ENCODE data around the gene CEACAM1. TPM values are rescaled to one million over a fixed set of nuclear protein-coding genes. Genes with fewer than 3 reads are reported as not detected.

The CEACAM1 gene
- total RNA-seq = 1 to 10 TPM; 1.3 to 1.6 TPM
- 1 to 10 TPM; 1.8 to 5.5 TPM for polyA plus RNA-seq

GRCh38 chr19:42528354-42529247 is at the start of gene CEACAM1:
Gene CEACAM1 (minus strand): TSS chr19:42528481. CDS start chr19:42528374, 107 bp downstream.
- intact Hi-C loops (cut with micrococcal nuclease) = loop anchor here (1.0 kb wide), 1 partner anchor 78 kb away; no protein-coding TSS in a partner anchor
- Mint-ChIP-seq H3K4me3 (peak within 1 kb of the TSS; percentile 81 to 94 (median 88)), H3K4me1 (peaks cover 23 to 47% (median 35%) of the 10 kb centered on the region in 4 donors), H3K27me3 (no peaks in the 10 kb centered on the region), H3K9me3 (no peaks in the 10 kb centered on the region), H3K27ac (peak within 1 kb of the TSS; percentile 79 to 96 (median 91)), H3K36me3 (peaks cover 7 to 9% of the 10 kb centered on the region in 2 donors)
- peaks cover 35% of the 10 kb centered on the region for H3K4me1 ChIP-seq (ENCODE audit: insufficient read depth, low read length)
- peak within 1 kb of the TSS; percentile 48 to 63 for H3K4me3 ChIP-seq (ENCODE audit: low read length in 2 of 2)
- H3K27ac ChIP-seq (ENCODE audit: low read depth, low read length) = peak within 1 kb of the TSS; percentile 47
- H3K9me3 ChIP-seq (ENCODE audit: control insufficient read depth in 1 of 2, low read length in 2 of 2) = no peaks in the 10 kb centered on the region
- CTCF ChIA-PET (ENCODE audit: partially characterized antibody) = interaction anchor here (1.0 to 7.4 kb wide), 15 partner anchors 9 to 127 kb away, joined by 3 to 167 read pairs (median 8); partner anchors contain the start of gene CXCL17
- peak; percentile 35 to 62 (median 51) for DNase-seq
- no peaks in the 10 kb centered on the region for H3K36me3 ChIP-seq (ENCODE audit: insufficient read depth, low read length)
- POLR2A ChIA-PET (ENCODE audit: partially characterized antibody) = interaction anchor here (1.0 to 2.3 kb wide), 5 partner anchors 69 to 105 kb away, joined by 3 to 30 read pairs (median 8); no protein-coding TSS in a partner anchor
- no peaks in the 10 kb centered on the region for H3K27me3 ChIP-seq (ENCODE audit: insufficient read depth, low read length)

- H3K9me3 ChIP-seq (ENCODE audit: control insufficient read depth in 1 of 2, low read length in 2 of 2) = no peaks in the 10 kb centered on the region
- Mint-ChIP-seq H3K27me3 (peaks cover 17 to 23% of the 10 kb centered on the region in 2 donors), H3K4me3 (no peak overlapping the region), H3K9me3 (no peaks in the 10 kb centered on the region), H3K36me3 (no peaks in the 10 kb centered on the region), H3K27ac (no peak overlapping the region), H3K4me1 (no peaks in the 10 kb centered on the region)
- ChIA-PET POLR2A (ENCODE audit: partially characterized antibody) (no interaction called here), CTCF (ENCODE audit: partially characterized antibody) (no interaction called here)
- no peak for DNase-seq
- intact Hi-C loops (cut with micrococcal nuclease) = no loop called here
- no peaks in the 10 kb centered on the region for H3K4me1 ChIP-seq (ENCODE audit: insufficient read depth, low read length)
- no peak overlapping the region for H3K4me3 ChIP-seq (ENCODE audit: low read length in 2 of 2)
- H3K36me3 ChIP-seq (ENCODE audit: insufficient read depth, low read length) = no peaks in the 10 kb centered on the region
- H3K27ac ChIP-seq (ENCODE audit: low read depth, low read length) = no peak overlapping the region
- no peaks in the 10 kb centered on the region for H3K27me3 ChIP-seq (ENCODE audit: insufficient read depth, low read length)
These were observed 48.7 kb upstream of the CEACAM1 start for GRCh38 chr19:42577016-42577415.

- H3K9me3 Mint-ChIP-seq = no peaks in the 10 kb centered on the region
- H3K36me3 Mint-ChIP-seq = no peaks in the 10 kb centered on the region
- Histone ChIP-seq H3K36me3 (ENCODE audit: insufficient read depth, low read length) (no peaks in the 10 kb centered on the region), H3K27me3 (ENCODE audit: insufficient read depth, low read length) (no peaks in the 10 kb centered on the region), H3K9me3 (ENCODE audit: control insufficient read depth in 1 of 2, low read length in 2 of 2) (no peaks in the 10 kb centered on the region), H3K4me1 (ENCODE audit: insufficient read depth, low read length) (no peaks in the 10 kb centered on the region), H3K4me3 (ENCODE audit: low read length in 2 of 2) (no peak overlapping the region), H3K27ac (ENCODE audit: low read depth, low read length) (no peak overlapping the region)
- ChIA-PET CTCF (ENCODE audit: partially characterized antibody) (no interaction called here), POLR2A (ENCODE audit: partially characterized antibody) (no interaction called here)
- intact Hi-C loops (cut with micrococcal nuclease) = no loop called here
- H3K27me3 Mint-ChIP-seq = peaks cover 17 to 23% of the 10 kb centered on the region in 2 donors
- DNase-seq = no peak
- H3K4me3 Mint-ChIP-seq = no peak overlapping the region
- H3K4me1 Mint-ChIP-seq = no peaks in the 10 kb centered on the region
- H3K27ac Mint-ChIP-seq = no peak overlapping the region
These were observed 48.0 kb upstream of the CEACAM1 start for GRCh38 chr19:42576241-42576640.

GRCh38 chr19:42573642-42574041 is 45.4 kb upstream of the CEACAM1 start:
- H3K9me3 ChIP-seq (ENCODE audit: control insufficient read depth in 1 of 2, low read length in 2 of 2) = no peaks in the 10 kb centered on the region
- POLR2A ChIA-PET (ENCODE audit: partially characterized antibody) = no interaction called here
- H3K27ac Mint-ChIP-seq = no peak overlapping the region
- peaks cover 14 to 18% of the 10 kb centered on the region in 2 donors for H3K27me3 Mint-ChIP-seq
- H3K27ac ChIP-seq (ENCODE audit: low read depth, low read length) = no peak overlapping the region
- no peak for DNase-seq
- H3K9me3 Mint-ChIP-seq = no peaks in the 10 kb centered on the region
- H3K36me3 Mint-ChIP-seq = no peaks in the 10 kb centered on the region
- no peaks in the 10 kb centered on the region for H3K27me3 ChIP-seq (ENCODE audit: insufficient read depth, low read length)
- no peaks in the 10 kb centered on the region for H3K36me3 ChIP-seq (ENCODE audit: insufficient read depth, low read length)
- CTCF ChIA-PET (ENCODE audit: partially characterized antibody) = interaction anchor here (1.2 kb wide), 1 partner anchor 8 kb away, joined by 3 read pairs; no protein-coding TSS in a partner anchor
- no peak overlapping the region for H3K4me3 Mint-ChIP-seq
- no peaks in the 10 kb centered on the region for H3K4me1 Mint-ChIP-seq
- no peaks in the 10 kb centered on the region for H3K4me1 ChIP-seq (ENCODE audit: insufficient read depth, low read length)
- intact Hi-C loops (cut with micrococcal nuclease) = no loop called here
- no peak overlapping the region for H3K4me3 ChIP-seq (ENCODE audit: low read length in 2 of 2)

GRCh38 chr19:42571116-42571515 is 42.8 kb upstream of the CEACAM1 start:
- no peaks in the 10 kb centered on the region for H3K36me3 Mint-ChIP-seq
- CTCF ChIA-PET (ENCODE audit: partially characterized antibody) = no interaction called here
- no peak overlapping the region for H3K27ac ChIP-seq (ENCODE audit: low read depth, low read length)
- no peak overlapping the region for H3K4me3 ChIP-seq (ENCODE audit: low read length in 2 of 2)
- no peak overlapping the region for H3K4me3 Mint-ChIP-seq
- intact Hi-C loops (cut with micrococcal nuclease) = no loop called here
- no peaks in the 10 kb centered on the region for H3K9me3 Mint-ChIP-seq
- no peaks in the 10 kb centered on the region for H3K36me3 ChIP-seq (ENCODE audit: insufficient read depth, low read length)
- H3K9me3 ChIP-seq (ENCODE audit: control insufficient read depth in 1 of 2, low read length in 2 of 2) = no peaks in the 10 kb centered on the region
- POLR2A ChIA-PET (ENCODE audit: partially characterized antibody) = no interaction called here
- no peaks in the 10 kb centered on the region for H3K4me1 ChIP-seq (ENCODE audit: insufficient read depth, low read length)
- H3K27me3 Mint-ChIP-seq = peaks cover 9 to 10% of the 10 kb centered on the region in 2 donors
- H3K27ac Mint-ChIP-seq = no peak overlapping the region
- H3K27me3 ChIP-seq (ENCODE audit: insufficient read depth, low read length) = no peaks in the 10 kb centered on the region
- H3K4me1 Mint-ChIP-seq = peaks cover 0 to 17% (median 1%) of the 10 kb centered on the region in 4 donors
- no peak for DNase-seq

- H3K4me3 Mint-ChIP-seq = no peak overlapping the region
- H3K9me3 Mint-ChIP-seq = no peaks in the 10 kb centered on the region
- H3K27me3 Mint-ChIP-seq = peaks cover 6 to 8% of the 10 kb centered on the region in 2 donors
- POLR2A ChIA-PET (ENCODE audit: partially characterized antibody) = no interaction called here
- Histone ChIP-seq H3K36me3 (ENCODE audit: insufficient read depth, low read length) (no peaks in the 10 kb centered on the region), H3K27ac (ENCODE audit: low read depth, low read length) (no peak overlapping the region), H3K4me1 (ENCODE audit: insufficient read depth, low read length) (no peaks in the 10 kb centered on the region), H3K27me3 (ENCODE audit: insufficient read depth, low read length) (no peaks in the 10 kb centered on the region), H3K4me3 (ENCODE audit: low read length in 2 of 2) (no peak overlapping the region), H3K9me3 (ENCODE audit: control insufficient read depth in 1 of 2, low read length in 2 of 2) (no peaks in the 10 kb centered on the region)
- peaks cover 0 to 17% (median 1%) of the 10 kb centered on the region in 4 donors for H3K4me1 Mint-ChIP-seq
- no peaks in the 10 kb centered on the region for H3K36me3 Mint-ChIP-seq
- CTCF ChIA-PET (ENCODE audit: partially characterized antibody) = interaction anchor here (1.0 to 1.3 kb wide), 3 partner anchors 11 to 28 kb away, joined by 3 to 6 read pairs (median 3); no protein-coding TSS in a partner anchor
- intact Hi-C loops (cut with micrococcal nuclease) = no loop called here
- DNase-seq = no peak
- H3K27ac Mint-ChIP-seq = no peak overlapping the region
These were observed 40.9 kb upstream of the CEACAM1 start for GRCh38 chr19:42569193-42569592.

- intact Hi-C loops (cut with micrococcal nuclease) = no loop called here
- H3K27ac Mint-ChIP-seq = peak overlapping the region in 2 of 7 donors; percentile 62 to 82
- no peaks in the 10 kb centered on the region for H3K27me3 ChIP-seq (ENCODE audit: insufficient read depth, low read length)
- no peaks in the 10 kb centered on the region for H3K9me3 ChIP-seq (ENCODE audit: control insufficient read depth in 1 of 2, low read length in 2 of 2)
- CTCF ChIA-PET (ENCODE audit: partially characterized antibody) = no interaction called here
- POLR2A ChIA-PET (ENCODE audit: partially characterized antibody) = no interaction called here
- H3K4me3 Mint-ChIP-seq = no peak overlapping the region
- no peaks in the 10 kb centered on the region for H3K36me3 ChIP-seq (ENCODE audit: insufficient read depth, low read length)
- H3K27me3 Mint-ChIP-seq = peaks cover 7 to 8% of the 10 kb centered on the region in 2 donors
- H3K4me1 ChIP-seq (ENCODE audit: insufficient read depth, low read length) = no peaks in the 10 kb centered on the region
- DNase-seq = no peak
- no peak overlapping the region for H3K27ac ChIP-seq (ENCODE audit: low read depth, low read length)
- no peaks in the 10 kb centered on the region for H3K36me3 Mint-ChIP-seq
- H3K4me1 Mint-ChIP-seq = peaks cover 0 to 17% (median 4%) of the 10 kb centered on the region in 4 donors
- H3K9me3 Mint-ChIP-seq = no peaks in the 10 kb centered on the region
- no peak overlapping the region for H3K4me3 ChIP-seq (ENCODE audit: low read length in 2 of 2)
These were observed 39.7 kb upstream of the CEACAM1 start for GRCh38 chr19:42568006-42568405.

Measured in CD4-positive, alpha-beta memory T cell (primary cell).